Activated T-helper 1 cell treated with Interleukin-2 at 50 U/mL for 16 hours (primary cell): ENCODE measurements around the gene SCRN1.
"Not testable (repeated sequence)": the region's sequence is repeated elsewhere in the genome, so short reads cannot be mapped to it uniquely, and the experiment has no call there.

Experiments used
- DNase-seq: peaks from one replicate; pipeline ENCODE4 v3.0.0-alpha.2; 2020; ENCODE audit warnings: low read depth

Gene SCRN1

GRCh38 chr7:29968683-29969395, 20.8 kb downstream of the SCRN1 start:
- no peak for DNase-seq

GRCh38 chr7:29965030-29965429, 24.6 kb downstream of the SCRN1 start:
- DNase-seq = no peak

- no peak for DNase-seq
Measured at GRCh38 chr7:29962035-29962434, 27.6 kb downstream of the SCRN1 start.

- not testable (repeated sequence) for DNase-seq
Measured at GRCh38 chr7:29961611-29962010, 28.0 kb downstream of the SCRN1 start.

GRCh38 chr7:29958667-29959358, 30.8 kb downstream of the SCRN1 start:
- no peak for DNase-seq

GRCh38 chr7:29957521-29958310, 31.9 kb downstream of the SCRN1 start:
- DNase-seq = no peak

GRCh38 chr7:29956487-29956836, 33.1 kb downstream of the SCRN1 start:
- DNase-seq = no peak

- no peak for DNase-seq
Measured at GRCh38 chr7:29955799-29956486, 33.7 kb downstream of the SCRN1 start.

- no peak for DNase-seq
Measured at GRCh38 chr7:29955075-29955792, 34.4 kb downstream of the SCRN1 start.

- DNase-seq = no peak
Measured at GRCh38 chr7:29953726-29954347, 35.8 kb downstream of the SCRN1 start.

- DNase-seq = no peak
Measured at GRCh38 chr7:29951206-29951605, 38.4 kb downstream of the SCRN1 start.

- no peak for DNase-seq
Measured at GRCh38 chr7:29950480-29950879, 39.1 kb downstream of the SCRN1 start.

GRCh38 chr7:29948587-29948986, 41.0 kb downstream of the SCRN1 start:
- DNase-seq = no peak

- DNase-seq = no peak
Measured at GRCh38 chr7:29946428-29947186, 43.0 kb downstream of the SCRN1 start.

- no peak for DNase-seq
Measured at GRCh38 chr7:29945259-29945809, 44.3 kb downstream of the SCRN1 start.

- no peak for DNase-seq
Measured at GRCh38 chr7:29940199-29940598, 49.4 kb downstream of the SCRN1 start.

GRCh38 chr7:29937132-29937531, 52.5 kb downstream of the SCRN1 start:
- DNase-seq = no peak

GRCh38 chr7:29935111-29935510, 54.5 kb downstream of the SCRN1 start:
- DNase-seq = no peak

GRCh38 chr7:29929018-29929807, 60.4 kb downstream of the SCRN1 start:
- no peak for DNase-seq
